HG02970 (cell line): ENCODE results near the gene STK32A.

ENCODE experiments used
- ATAC-seq: cut with Tn5 transposase; IDR thresholded peaks from one replicate; pipeline ENCODE4 v1.9.1; 2021; ENCODE audit warnings: mild to moderate bottlenecking, moderate library complexity, moderate number of reproducible peaks; ENCODE audit not compliant: unreplicated experiment, low FRiP score

STK32A gene

DNA sequence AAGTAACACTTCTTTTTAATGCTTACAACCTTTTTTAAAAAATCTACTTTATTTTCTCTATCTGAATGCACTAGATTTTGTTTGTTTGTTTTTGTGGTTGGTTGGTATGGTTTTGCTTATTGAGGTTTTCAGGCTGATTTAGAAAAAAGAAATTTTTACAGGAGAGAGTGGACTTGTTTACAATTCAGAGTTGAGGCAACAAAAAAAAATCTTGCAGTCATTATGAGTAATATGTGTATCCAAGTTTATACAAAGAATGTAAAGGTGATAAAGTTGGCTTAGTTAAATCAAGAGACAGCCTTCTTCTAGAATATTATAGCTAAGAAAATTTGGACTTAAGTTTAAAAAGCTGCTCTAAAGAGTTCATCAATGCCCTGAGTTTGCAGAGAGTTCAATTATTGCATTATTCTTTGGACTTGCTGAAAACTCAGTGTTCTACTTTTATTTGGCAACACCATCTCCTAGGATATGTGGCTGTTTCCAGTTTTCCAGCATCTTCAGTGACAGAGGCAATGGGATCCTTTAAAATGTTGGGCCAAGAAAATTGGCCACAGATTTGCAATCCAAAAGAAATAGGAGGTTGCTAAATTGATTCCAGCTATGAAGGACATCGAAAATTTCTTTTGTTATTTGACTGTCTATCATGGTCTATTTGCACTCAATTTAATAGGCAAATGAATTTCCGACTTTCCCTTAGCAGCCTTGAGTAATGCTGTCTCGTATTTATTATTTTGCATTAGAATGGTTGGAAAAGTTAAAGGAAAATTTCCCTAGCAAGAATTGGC, 10.7 kb downstream of the STK32A start:
- ATAC-seq = no peak

DNA sequence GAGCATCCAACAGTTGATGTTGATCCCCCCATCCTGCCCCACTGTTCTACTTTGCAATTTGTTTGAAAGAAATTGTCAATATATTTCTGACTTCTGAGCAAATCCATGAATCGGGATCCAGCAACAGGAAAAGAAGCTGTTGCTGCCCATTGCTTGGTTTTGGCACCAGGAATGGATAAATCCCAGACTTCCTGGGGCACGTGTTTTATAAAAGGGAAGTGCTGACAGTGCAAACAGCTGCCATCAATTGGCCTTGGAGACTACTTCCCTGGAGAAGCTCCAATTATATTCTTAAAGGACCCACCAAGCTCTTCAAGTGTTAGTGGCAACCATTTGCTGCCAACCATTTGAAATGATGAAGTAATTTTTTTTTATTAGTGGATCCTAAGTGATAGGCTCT, 13.7 kb downstream of the STK32A start:
- ATAC-seq = no peak

DNA sequence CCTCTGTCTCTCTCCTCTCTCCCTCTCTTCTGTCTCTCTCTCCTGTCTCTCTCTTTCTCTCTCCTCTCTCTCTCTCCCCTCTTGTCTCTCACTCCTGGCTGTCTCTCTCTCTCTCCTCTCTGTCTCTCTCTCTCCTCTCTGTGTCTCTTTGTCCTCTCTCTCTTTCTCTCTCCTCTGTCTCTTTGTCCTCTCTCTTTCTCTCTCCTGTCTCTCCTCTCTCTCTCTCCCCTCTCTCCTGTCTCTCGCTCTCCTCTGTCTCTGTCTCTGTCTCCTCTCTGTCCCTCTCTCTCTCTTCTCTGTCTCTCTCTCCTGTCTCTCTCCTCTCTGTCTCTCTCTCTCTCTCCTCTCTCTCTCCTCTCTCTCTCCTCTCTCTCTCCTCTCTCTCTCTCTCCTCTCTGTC, 25.0 kb downstream of the STK32A start:
- ATAC-seq = no peak

DNA sequence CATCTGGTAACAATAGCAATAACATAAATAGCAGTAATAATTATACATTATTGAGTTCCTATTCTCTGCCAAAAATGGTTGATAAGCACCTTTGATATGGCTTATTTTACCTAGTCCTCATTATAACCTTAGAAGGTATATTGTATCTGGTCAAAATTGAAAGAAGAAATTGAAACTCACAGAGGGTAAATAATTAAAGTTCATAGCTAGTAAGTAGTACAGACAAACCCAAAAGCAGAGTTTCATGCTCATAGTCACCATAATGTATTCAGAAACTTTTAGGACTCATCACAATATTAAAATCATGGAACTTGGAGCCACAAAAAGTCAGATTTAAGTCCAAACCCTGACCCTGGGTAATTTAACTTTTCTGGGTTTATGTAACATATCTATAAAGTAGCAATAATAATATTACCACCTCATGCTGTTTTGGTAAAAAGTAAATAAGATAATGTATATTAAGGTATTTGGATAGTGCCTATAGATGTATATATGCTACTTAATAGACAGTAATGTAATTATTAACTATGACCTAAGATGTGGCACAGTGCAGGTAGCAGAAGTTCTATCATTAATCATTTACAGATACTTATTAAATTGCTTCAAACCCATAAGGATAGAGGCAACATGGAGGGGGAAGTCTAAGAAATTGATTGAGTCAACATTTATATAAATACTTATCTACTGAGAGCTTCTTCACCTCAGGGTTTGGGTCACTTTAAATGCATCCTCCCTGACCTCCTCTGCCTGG, 32.4 kb downstream of the STK32A start:
- ATAC-seq = no peak

DNA sequence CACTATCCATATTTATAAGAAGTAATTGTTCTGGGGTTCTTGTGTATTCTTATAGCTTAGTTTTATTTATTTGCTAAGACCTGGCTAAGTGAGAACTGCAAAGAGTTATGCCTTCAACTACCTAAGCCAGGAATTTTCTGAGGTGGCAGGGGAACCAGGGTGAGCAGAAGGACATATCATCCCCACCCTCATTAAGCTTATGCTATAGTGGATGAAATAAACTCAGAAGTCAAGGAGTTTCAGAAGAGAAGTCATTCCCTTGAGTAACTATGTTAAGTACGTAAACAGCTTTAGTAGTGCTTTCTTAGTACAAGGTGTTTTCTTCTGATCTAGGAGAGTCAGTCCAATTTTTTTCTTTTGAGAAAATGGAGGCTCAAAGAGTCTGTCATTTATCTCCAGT, 41.7 kb downstream of the STK32A start:
- ATAC-seq = no peak

DNA sequence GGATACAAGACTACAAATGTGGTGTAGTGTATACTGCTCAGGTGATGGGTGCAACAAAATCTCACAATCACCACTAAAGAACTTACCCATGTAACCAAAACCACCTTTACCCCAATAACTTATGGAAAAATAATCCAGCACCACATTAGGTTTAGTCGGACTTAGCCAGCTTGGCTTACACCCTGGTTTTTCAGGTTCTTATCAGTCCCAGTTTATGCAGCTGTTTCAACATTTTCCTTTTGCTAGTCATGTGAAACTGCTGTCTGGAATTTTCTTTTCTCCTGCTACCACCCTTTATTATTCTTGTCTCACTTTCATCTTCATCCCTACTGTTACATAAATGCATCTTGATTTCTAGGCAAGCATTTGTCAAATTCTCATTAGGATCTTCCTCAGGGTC, 51.5 kb downstream of the STK32A start:
- no peak for ATAC-seq

DNA sequence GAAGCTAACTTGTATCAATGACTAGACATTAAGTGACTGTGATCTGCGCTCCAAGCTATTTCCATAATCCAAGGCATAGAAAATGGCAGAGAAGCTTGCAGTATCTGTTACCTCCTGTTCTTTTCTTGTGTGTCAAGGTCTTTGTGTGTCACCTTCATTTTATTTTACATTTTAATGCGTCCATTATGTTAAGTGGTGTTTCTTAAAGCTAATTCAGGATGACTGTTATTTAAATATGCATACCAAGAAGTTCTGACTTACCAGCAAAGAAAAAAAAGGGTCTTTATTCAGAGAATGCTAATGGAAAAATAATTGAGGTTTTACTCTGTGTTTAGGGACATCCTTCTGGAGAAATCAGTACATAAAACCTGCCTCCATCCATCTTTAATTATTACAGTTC, 52.3 kb downstream of the STK32A start:
- no peak for ATAC-seq

DNA sequence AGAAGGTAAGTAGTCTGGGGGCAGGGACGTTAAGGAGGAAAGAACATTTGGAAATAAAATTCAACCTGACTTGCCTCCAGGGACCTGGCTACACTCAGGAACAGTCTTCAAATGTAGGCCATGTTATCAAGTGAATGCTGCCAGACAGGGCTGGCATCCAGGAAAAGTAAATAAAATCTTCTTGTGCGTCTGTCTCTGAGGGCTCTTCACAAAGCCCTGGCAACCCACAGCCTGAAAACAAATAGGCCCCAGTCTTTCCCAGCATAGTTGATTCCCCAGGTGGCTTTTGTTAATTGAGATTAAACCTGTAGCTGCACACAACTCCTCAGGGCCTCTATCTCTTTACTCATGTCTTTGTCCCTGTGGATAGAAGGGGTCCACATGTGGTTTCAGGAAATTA, 55.4 kb downstream of the STK32A start:
- no peak for ATAC-seq

DNA sequence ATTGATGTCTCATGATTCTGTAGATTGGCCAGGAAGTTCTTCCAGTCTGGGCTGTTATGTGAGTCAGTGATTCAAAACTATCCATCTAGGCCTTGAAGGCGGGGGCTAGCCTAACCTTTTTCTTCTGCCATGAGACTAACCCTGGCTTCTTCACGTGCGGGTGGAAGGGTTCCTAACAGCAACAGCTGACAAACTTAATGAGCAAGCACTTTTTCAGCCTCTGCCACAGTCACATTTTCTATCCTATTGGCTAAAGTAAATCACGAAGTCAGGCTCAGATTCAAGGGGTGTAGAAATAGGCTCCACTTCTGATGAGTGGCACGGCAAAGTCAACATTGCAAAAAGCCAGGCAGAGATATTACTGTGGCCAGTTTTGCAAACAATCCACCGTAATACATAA, 68.4 kb downstream of the STK32A start:
- ATAC-seq = no peak

DNA sequence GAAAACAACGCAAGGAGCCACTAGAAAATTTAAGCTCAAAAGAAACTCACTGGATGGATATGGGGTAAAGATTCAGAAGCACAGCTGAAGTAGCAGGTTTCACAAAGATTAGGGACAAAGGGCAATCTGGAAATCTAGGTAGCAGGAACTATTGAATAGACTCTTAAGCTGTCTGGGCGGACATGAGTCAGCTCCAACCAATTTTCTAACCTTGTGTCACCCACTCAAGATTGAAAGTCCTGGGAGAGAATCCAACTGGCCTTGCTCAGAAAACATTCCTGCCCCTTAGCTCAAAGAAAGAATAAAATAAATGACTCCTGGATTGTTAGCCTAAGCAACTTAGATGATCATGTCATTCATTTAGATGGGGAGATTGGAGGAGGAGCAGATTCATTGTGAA, 69.2 kb downstream of the STK32A start:
- no peak for ATAC-seq

DNA sequence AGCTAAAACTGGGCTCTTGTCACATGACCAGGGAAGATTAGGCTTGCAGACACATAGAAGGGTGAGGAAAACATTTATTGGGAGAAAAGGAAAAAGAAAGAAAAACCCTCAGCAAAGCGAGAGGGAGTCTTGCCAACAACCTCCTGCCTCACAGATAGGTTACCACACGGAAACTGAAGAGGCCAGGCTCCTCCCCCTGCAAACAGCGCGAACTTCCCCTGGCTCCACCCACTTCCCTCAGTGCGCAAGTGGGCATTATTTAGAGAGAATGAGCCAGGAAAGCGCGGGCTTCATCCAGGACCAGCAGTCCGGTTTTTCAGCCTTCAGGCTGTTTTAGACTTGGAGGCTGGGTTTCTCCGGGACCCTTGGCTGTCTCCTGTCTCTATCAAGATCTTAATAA, 70.3 kb downstream of the STK32A start:
- no peak for ATAC-seq

DNA sequence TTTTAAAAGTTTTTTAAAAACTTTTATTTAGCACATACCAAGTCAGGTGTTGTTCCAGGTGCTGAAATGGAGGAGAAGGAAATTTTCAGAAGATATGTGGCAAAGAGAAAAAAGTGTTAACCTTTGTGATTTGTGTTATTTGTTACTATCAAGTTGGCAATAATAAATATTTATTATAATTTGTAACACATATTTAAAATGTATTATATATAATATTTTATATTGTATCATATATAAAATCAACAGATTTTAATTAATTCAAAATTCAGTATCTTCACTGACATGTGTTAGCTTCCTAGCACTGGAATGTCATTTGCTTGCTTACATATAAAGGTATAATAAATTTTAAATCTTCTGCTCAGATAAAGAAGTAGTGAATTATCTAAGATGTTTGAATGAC, 71.5 kb downstream of the STK32A start:
- ATAC-seq = no peak

DNA sequence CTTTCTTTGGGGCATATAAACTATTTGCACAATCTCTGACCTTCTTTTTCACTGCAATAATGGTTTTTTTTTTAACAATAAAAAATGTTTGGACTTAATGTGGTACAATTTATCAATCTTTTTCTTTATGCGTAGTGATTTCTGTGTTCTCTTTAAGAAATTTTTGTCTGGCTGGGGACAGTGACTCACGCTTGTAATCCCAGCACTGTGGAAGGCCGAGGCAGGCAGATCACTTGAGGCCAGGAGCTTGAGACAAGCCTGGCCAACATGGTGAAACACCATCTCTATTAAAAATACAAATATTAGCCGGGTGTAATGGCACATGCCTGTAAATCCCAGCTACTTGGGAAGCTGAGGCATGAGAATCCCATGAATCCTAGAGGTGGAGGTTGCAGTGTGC, 72.3 kb downstream of the STK32A start:
- ATAC-seq = no peak

DNA sequence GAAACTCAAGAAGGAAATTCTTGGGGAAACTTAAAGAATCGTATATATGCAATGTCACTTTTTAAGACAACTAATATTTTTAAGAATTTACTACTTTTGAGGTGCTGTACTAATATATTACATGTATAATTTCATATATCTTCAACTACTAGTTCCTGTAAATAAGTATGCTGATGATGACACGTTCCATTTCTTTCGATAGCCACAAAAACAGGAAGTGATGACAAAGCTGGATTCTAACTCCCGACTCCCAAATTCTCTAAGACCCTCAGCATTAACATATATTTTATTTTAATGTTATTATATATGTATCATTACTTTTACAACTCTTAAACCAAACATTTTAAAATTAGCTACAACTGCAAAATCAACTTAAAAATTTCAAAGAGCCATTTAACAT, 74.8 kb downstream of the STK32A start:
- no peak for ATAC-seq

DNA sequence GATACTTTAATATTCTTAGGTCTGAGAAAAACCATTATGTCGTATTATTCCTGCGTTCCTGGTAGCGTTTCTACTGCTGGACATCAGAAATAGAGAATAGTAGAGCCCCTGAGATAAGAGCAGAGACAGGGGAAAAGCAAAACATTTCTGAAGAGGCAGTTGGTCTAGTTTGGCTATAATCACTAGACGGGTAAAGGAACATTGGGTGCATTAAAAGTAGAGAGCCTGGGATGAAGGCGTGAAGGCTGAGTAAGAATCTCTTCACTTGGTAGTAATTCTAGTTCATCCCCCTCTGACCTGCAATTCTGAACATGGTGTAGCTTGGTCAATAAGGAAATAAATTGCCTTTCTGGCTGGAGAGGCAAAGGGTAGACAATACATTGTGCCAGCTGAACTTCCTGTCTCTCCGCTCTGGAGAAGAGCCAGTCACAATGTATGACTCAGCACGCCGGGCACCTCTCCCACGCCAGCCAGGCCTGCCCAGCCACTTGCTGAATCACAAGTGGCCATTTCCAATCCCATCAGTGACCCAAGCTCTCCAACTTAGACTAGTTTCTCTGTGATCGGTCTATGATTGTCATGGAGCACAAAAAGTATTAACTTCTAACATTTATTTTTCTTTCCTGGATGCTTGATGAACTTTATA, 75.4 kb downstream of the STK32A start:
- no peak for ATAC-seq

DNA sequence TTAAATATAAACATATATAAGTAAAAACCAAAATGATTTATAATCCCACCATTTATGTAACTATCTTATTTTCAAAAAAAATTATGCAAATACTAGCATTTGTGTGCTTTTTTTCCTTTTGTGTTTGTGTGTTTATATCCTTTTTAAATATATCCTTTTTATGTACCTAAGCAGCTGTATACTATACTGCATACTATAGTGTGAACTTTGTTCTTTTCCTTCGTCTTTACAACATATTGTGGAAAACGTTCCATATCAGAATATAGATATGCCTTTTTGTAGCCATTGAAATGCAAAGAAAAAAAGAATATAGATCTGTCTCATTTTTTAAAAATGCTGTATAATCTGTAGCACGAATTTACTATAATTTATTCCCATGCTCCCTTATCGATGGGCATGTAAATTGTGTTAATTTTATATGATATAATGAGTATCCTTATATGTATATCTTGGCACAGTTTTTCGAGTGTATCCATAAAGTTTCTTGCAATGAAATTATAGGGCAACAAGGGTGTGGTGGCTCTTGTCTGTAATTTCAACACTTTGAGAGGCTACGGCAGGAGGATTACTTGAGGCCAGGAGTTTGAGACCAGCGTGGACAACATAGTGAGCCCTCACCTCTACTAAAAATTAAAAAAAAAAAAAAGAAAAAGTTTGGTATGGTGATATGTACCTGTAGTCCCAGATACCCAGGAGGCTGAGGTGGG, 83.3 kb downstream of the STK32A start:
- ATAC-seq = no peak

DNA sequence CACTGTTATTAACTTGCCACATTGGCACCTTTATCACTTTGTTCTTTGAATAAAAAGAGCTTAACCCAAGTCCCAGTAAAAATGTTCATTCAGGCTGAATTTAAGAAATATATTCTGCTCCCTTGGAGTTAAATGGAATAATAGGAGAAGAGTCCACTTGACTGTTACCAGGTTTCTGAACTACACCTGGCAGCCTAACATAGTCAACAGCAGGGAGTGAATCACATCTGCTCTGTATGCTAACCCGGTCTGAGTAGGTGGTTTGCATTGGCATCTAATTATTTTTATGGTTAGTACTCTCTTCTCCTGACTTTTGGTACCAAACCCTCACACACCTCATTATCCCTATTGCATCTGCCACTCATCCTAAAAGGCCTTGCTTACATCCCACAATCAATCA, 86.7 kb downstream of the STK32A start:
- no peak for ATAC-seq

DNA sequence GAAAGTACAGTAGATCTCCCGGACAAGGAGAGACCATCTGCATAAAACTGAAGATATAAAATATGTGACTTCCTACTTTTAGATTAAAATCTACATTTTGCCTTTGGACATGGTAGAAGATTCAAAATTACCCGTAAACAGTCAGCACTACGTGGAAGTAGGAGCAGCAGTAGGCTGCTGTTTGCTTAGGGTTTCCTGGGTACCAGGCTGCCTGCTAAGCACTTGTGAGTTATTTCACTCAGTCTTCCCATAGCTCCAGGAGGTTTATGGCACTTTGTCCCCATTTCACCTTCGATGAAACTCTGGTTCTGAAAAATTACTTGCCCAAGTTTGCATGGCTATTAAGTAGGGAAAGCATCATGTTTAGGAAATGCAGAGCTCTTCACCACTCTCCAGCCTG, 92.6 kb downstream of the STK32A start:
- no peak for ATAC-seq

DNA sequence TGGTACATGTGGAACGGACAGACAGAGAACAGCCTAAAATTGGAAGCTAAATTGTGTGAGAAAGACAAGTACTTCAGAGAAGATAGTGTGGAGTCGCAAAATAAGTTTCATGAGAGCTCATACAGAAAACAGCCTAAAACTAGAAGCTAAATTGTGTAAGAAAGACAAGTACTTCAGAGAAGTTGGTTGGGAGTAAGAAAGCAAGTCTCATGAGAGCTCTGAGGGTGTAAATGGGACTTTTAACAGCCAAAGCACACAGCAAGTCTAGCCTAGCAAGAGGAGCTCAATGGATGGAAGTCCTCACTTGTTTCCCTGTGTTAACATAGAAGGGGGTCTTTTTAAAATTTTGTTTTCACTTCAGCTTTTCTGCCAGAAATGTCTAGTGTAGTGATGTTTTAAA, 93.1 kb downstream of the STK32A start:
- ATAC-seq = no peak

DNA sequence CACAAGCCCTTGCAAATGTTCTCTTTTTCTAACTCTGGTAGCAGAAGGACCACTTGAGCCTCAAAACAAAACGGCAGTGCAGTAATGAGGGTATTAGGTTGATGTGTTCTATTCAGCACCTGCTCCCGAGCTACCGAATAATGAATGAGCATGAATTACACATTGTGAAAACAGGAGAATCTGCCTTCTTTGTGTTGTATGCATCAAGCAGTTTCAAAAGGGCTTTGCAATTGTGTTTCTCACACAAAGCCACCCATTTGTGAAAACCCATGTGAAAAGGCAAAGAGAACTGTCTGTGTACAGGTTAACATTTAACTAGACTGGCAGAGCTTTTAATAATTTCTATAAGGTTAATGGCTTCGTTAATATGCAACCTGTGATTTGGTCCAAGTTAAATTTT, 97.8 kb downstream of the STK32A start:
- no peak for ATAC-seq

DNA sequence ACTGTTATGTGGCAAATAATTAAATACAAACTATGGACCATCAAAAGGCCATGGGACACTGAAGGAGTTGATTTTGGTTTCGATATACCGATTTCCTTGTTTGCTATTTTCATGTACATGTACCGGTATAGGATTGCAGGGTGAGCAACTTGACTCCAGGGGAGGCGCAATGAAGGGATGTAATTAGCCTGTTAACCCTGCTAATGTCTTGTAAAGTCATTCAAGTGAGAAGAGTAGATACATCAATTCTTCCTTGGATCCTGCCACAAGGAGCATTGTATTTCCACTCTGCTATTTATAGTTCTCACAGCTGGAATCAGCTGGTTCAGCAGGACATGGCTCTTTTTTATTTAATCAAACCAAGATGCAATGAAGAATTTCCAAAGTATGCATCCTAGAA, 102.0 kb downstream of the STK32A start:
- no peak for ATAC-seq
